Stomach (tissue), 9 donors: Measurements from ENCODE around the gene AUTS2. TPM values are rescaled to one million over a fixed set of nuclear protein-coding genes. Genes with fewer than 3 reads are reported as not detected.
A peak's percentile ranks its signal among the peaks of the same experiment; 100 is the strongest.

ENCODE experiments used
- DNase-seq, 2 donors: peaks; one replicate each; pipeline versions ENCODE4 v3.0.0 to v3.0.0-alpha.2; 2013 to 2019
- H3K27ac ChIP-seq, 5 donors: fragments of 200-600 bp in 4 of 5; sonication (generic) in 4 of 5; one replicate each; pipeline ENCODE4 v1.5.1; 2013 to 2019; ENCODE audit warnings: mild to moderate bottlenecking in 1 of 5, moderate library complexity in 1 of 5
- H3K27me3 ChIP-seq, 3 donors: fragments of 200-600 bp; sonication (generic); one replicate each; pipeline ENCODE4 v1.5.1; 2017 to 2019; ENCODE audit warnings: mixed run types in 1 of 3
- H3K36me3 ChIP-seq, 4 donors: fragments of 200-600 bp; sonication (generic); 1 replicate in 3 of 4; 2 replicates in 1 of 4; pipeline ENCODE4 v1.5.1; 2016 to 2019
- H3K4me1 ChIP-seq, 4 donors: fragments of 200-600 bp; sonication (generic); one replicate each; pipeline ENCODE4 v1.5.1; 2016 to 2019
- H3K4me3 ChIP-seq, 4 donors: fragments of 200-600 bp; sonication (generic) in 3 of 4; one replicate each; pipeline ENCODE4 v1.5.1; 2016 to 2019; ENCODE audit warnings: mild to moderate bottlenecking in 1 of 4
- H3K9me3 ChIP-seq, 4 donors: fragments of 200-600 bp; sonication (generic); one replicate each; pipeline ENCODE4 v1.5.1; 2016 to 2019
- CTCF ChIP-seq, 7 experiments: fragments of 450-650 bp in 4 of 7; fragments of 200-600 bp in 3 of 7; sonication (generic) in 3 of 7; IDR thresholded peaks; one replicate each; pipeline ENCODE4 v1.5.1; 2016 to 2019; ENCODE audit warnings: antibody characterized with exemption in 7 of 7, control low read depth in 2 of 7, mild to moderate bottlenecking in 1 of 7
- EP300 ChIP-seq: sonication (generic); formaldehyde crosslinking; IDR thresholded peaks from one replicate; pipeline ENCODE4 v1.6.1; 2017; ENCODE audit warnings: antibody characterized with exemption
- POLR2A ChIP-seq, 4 donors: fragments of 450-650 bp; IDR thresholded peaks; one replicate each; pipeline ENCODE4 v1.6.1; 2016; ENCODE audit warnings: antibody characterized with exemption in 4 of 4, control low read depth in 2 of 4, mild to moderate bottlenecking in 1 of 4, moderate library complexity in 1 of 4
- POLR2AphosphoS5 ChIP-seq, 3 donors: sonication (generic); formaldehyde crosslinking; IDR thresholded peaks; one replicate each; pipeline ENCODE4 v1.6.1; 2016; ENCODE audit warnings: antibody characterized with exemption in 3 of 3
- WGBS, 5 donors: extraction: QIAGEN DNeasy Blood & Tissue Kit in 3 of 5; methylation state at CpG; one replicate each; pipeline versions ENCODE4 v1.1.5 to v1.1.7; 2013 to 2018; 5-methylcytosine and 5-hydroxymethylcytosine counted together
- intact Hi-C: fragments of 100-400 bp; cut with DNase I; formaldehyde crosslinking; loops from one replicate; pipeline ENCODE4 v1.15.1; 2023; ENCODE audit warnings: low total_unique reads
- polyA plus RNA-seq, 3 donors: library from polyadenylated mRNA; stranded (reverse); fragments of 200-250 nt; gene quantifications; one replicate each; pipeline ENCODE4 v1.2.3, GENCODE V29; 2013
- total RNA-seq, 5 donors: library from RNA; depleted of rRNA; stranded (reverse); fragments of >200 nt; gene quantifications; one replicate each; pipeline versions ENCODE4 v1.1.0 to v1.2.3, GENCODE V29; 2014 to 2016
- donor health status: healthy with polysubstance abuse.
- donor health status: Bipolar disorder and iron deficiency.
- donor health status: healthy.

AUTS2 gene
- total and polyA plus RNA-seq, 8 donors, result 3.8 to 90.3 (median 38.1) TPM

- DNase-seq, result no peak
- TF ChIP-seq EP300 (no peak), CTCF (IDR thresholded peaks at IDR 0.05) (no peak), POLR2AphosphoS5 (IDR thresholded peaks at IDR 0.05) (no peak), POLR2A (IDR thresholded peaks at IDR 0.05) (no peak)
- intact Hi-C loops, result no loop called here
- Histone ChIP-seq H3K36me3 (no peaks in the 10 kb centered on the region), H3K4me1 (peaks cover 28 to 49% (median 38%) of the 10 kb centered on the region in 4 donors), H3K27ac (no peak overlapping the region), H3K9me3 (no peaks in the 10 kb centered on the region), H3K27me3 (no peaks in the 10 kb centered on the region), H3K4me3 (no peak overlapping the region)
- 50 to 74% (median 63%) methylated on average over 2 of the region's 2 CpGs for WGBS, 5 donors
Measured at GRCh38 chr7:69963393-69963792, 365.1 kb downstream of the AUTS2 start.

GRCh38 chr7:69966766-69967591 is 368.7 kb downstream of the AUTS2 start:
- 49 to 57% (median 51%) methylated on average over 8 of the region's 8 CpGs for WGBS, 5 donors
- Histone ChIP-seq H3K4me3 (no peak overlapping the region), H3K36me3 (no peaks in the 10 kb centered on the region), H3K9me3 (no peaks in the 10 kb centered on the region), H3K27ac (no peak overlapping the region), H3K27me3 (no peaks in the 10 kb centered on the region), H3K4me1 (peaks cover 24 to 43% (median 32%) of the 10 kb centered on the region in 4 donors)
- no peak for TF ChIP-seq EP300
- TF ChIP-seq POLR2AphosphoS5 (IDR thresholded peaks at IDR 0.05), result no peak
- TF ChIP-seq CTCF (IDR thresholded peaks at IDR 0.05), result no peak
- TF ChIP-seq POLR2A (IDR thresholded peaks at IDR 0.05), result no peak
- peak; percentile 34 to 57 for DNase-seq
- intact Hi-C loops, result no loop called here

- intact Hi-C loops, result no loop called here
- TF ChIP-seq EP300 (no peak), POLR2AphosphoS5 (IDR thresholded peaks at IDR 0.05) (no peak), CTCF (IDR thresholded peaks at IDR 0.05) (no peak), POLR2A (IDR thresholded peaks at IDR 0.05) (no peak)
- Histone ChIP-seq H3K27ac (no peak overlapping the region), H3K4me3 (no peak overlapping the region), H3K27me3 (no peaks in the 10 kb centered on the region), H3K4me1 (peaks cover 16 to 34% (median 24%) of the 10 kb centered on the region in 4 donors), H3K36me3 (no peaks in the 10 kb centered on the region), H3K9me3 (no peaks in the 10 kb centered on the region)
- peak in 1 of 2 donors; percentile 60 for DNase-seq
- 8 to 26% (median 9%) methylated on average over 3 of the region's 3 CpGs for WGBS, 5 donors
Measured at GRCh38 chr7:69967689-69968450, 369.6 kb downstream of the AUTS2 start.

GRCh38 chr7:69968969-69969556 is 370.8 kb downstream of the AUTS2 start:
- peaks cover 10 to 26% (median 17%) of the 10 kb centered on the region in 4 donors for H3K4me1 ChIP-seq
- no peak for DNase-seq
- TF ChIP-seq POLR2AphosphoS5 (IDR thresholded peaks at IDR 0.05) (no peak), POLR2A (IDR thresholded peaks at IDR 0.05) (no peak), EP300 (no peak), CTCF (IDR thresholded peaks at IDR 0.05) (no peak)
- intact Hi-C loops, result no loop called here
- H3K4me3 ChIP-seq, result no peak overlapping the region
- H3K9me3 ChIP-seq, result no peaks in the 10 kb centered on the region
- H3K36me3 ChIP-seq, result no peaks in the 10 kb centered on the region
- 29 to 58% (median 39%) methylated on average over 4 of the region's 4 CpGs for WGBS, 5 donors
- H3K27ac ChIP-seq, result no peak overlapping the region
- no peaks in the 10 kb centered on the region for H3K27me3 ChIP-seq
